ENCODE data around the gene LRRC26.

Gene LRRC26

DNA sequence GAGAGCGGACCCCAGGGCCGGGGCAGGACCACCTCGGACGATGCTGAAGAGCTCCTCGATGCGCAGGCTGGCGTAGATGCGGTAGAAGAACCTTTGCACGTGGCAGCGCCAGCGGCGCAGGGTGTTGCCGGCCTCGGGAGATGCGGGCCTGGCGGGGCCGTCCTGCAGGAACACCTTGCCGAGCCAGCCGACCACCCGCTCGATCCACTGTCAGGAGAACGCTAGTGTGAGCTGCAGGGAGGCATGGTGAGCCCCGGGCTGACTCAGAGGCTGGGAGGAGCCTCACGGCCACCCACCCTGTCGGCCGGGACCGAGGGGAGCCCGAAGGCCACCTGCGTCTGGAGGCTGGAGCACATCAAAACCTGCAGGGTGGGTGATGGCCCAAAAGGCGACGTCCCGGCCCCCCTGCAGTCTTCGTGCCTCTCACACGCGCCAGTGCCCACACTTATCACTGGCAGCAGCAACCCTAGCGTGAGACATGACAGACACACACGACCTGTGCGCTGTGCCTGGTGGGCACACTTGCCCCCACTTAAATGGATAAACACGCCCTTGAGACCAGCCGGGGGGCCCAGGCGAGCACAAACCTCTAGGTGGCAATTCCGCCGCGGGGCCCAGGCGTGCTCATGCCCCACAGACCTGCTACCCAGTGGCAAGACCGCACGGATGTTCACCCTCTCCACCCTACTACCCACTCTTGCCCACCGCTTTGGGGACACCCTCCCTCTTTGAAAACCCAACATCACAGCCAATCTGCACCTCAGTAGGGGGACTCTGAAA, 15.2 kb upstream of the LRRC26 start:
- FAIRE-seq, result no peak
- no peak for DNase-seq (ENCODE audit: insufficient read length, low spot score)

GRCh38 chr9:137183980-137184595, 14.2 kb upstream of the LRRC26 start:
- DNase-seq (ENCODE audit: insufficient read length, low spot score), result no peak

DNA sequence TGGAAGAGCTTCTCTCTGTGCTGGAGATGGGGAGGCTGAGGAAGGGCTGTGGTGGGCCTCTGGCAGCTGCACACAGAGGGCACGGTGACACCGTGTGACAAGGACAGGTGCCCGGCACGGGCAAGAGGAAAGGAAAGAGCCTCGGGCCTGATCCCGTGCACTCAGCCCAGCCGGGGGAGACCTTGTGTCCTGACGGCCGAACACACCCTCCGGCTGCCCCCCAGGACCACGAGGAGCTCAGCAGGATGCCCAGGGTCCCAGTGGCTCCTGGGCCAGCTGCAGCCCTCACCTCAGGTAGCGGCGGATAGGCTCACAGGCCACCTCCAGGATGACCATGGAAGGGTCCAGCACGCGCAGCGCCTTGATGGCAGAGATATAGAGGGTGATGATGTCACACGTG, 13.0 kb upstream of the LRRC26 start:
- no peak for DNase-seq (ENCODE audit: insufficient read length, low spot score)
- no peak for FAIRE-seq

More at GRCh38 chr9:137183980-137184595, 14.2 kb upstream of the LRRC26 start:
- FAIRE-seq, result no peak

DNA sequence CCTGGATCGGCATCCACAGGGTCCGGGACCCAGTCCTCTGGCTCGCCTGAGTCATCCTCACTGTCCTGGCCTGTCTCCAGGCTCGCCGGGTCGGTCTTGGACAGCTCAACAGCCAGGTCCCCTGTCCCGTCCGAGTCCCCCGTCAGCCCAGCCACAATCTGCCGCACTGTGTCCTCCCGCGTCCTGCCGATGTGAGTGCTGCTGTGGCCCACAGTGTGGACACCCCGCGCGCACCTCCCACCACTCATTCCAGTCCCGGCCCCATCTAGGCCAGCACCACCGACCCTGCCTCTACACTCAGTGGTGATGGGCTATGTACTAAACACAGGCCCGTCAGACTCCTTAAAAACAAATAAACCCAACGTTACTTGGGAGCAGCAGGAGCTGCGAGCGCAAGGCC, 11.8 kb upstream of the LRRC26 start:
- FAIRE-seq, result no peak

GRCh38 chr9:137180491-137180890, 10.6 kb upstream of the LRRC26 start:
- DNase-seq (ENCODE audit: insufficient read length, low spot score), result no peak
- no peak for FAIRE-seq

More for the DNA sequence above, 11.8 kb upstream of the LRRC26 start:
- DNase-seq (ENCODE audit: insufficient read length, low spot score), result no peak

DNA sequence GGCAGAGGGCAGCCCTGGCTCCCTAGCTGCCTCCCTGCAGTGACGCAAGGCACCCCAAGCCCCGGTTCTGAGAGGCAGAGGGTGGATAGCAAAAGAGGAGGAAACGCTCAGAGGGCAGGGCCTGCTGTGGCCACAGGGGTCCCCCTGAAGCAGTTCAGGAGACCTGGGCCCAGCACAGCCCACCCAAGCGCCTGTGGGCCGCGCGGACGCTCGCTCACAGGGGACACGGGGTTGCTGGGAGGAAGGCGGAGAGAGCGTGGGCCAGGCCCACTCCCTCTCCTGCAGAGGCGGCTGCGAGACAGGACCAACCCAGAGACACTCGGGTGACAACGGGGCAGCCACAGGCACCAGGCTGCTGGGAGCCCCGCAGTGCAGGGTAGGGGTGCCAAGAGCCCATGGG, 9.9 kb upstream of the LRRC26 start:
- DNase-seq (ENCODE audit: insufficient read length, low spot score) (no peak), FAIRE-seq (no peak)

DNA sequence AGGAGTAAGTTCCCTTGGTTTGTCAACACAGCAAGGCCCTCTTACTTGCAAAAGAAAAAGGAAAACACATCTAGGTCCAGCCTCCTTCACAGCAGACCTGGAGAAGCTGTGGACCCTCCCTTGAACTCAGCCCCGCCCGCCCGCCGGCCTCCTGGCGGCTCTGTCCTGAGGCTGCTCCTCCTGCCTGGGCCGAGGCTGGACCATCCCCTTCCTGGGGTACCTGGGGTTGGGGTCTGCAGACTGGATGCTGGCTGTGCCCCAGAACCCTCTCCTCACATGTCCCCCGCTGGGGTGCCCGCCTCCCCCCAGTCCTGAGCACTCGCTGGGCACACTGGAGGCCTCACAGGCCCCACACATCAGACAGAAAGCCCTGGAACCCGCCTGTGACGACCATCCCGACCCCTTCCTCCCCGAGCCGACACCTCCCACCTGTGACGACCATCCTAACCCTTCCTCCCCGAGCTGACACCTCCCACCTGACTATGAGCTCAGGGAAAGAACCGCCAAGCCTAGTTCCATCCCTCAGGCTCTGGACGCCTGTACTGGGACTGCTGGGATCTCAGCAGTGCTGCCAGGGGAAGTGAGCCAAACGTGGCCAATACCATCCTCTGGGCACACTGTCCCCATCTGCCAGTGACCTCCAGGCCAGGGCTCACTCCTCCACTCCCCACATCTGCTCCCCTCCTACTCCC, 9.2 kb upstream of the LRRC26 start:
- DNase-seq (ENCODE audit: insufficient read length, low spot score) (no peak), FAIRE-seq (no peak)

DNA sequence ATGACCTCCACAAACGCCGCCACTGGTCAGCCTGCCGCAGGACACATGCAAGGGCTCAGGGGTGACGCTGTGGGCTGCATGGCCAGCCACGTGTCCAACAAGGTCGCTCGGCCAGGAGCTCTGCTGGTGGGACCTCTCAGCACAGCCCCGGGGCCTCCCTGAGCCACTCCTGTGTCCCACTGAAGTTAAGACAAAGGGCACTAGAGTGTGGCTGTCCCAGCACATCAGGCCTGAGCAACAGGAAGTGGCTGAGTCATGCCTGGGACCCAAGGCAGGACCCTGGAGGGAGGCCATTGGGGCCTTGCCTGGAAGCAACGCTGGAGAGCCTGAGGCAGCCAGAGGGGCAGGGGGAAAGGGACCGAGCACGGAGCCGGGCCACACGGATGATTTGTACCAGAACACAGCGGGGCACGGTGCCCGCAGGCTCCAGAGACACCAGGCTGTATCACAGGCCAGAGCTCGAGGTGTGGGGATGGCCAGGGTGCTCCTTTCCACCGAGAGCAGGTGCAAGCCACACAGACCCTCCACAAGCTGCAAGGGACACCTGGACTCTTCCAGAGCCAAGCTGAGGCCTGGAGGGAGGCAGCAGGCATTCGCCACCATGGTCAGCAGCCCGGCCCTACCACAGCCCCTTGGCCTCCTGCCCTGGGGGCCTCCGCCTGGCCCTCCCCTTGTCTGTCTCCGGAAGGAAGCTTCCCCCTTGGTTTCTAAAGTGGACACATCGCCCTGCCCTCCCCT, 8.5 kb upstream of the LRRC26 start:
- FAIRE-seq (no peak), DNase-seq (ENCODE audit: insufficient read length, low spot score) (no peak)

GRCh38 chr9:137176302-137177182, 6.7 kb upstream of the LRRC26 start:
- FAIRE-seq (no peak), DNase-seq (ENCODE audit: insufficient read length, low spot score) (no peak)

DNA sequence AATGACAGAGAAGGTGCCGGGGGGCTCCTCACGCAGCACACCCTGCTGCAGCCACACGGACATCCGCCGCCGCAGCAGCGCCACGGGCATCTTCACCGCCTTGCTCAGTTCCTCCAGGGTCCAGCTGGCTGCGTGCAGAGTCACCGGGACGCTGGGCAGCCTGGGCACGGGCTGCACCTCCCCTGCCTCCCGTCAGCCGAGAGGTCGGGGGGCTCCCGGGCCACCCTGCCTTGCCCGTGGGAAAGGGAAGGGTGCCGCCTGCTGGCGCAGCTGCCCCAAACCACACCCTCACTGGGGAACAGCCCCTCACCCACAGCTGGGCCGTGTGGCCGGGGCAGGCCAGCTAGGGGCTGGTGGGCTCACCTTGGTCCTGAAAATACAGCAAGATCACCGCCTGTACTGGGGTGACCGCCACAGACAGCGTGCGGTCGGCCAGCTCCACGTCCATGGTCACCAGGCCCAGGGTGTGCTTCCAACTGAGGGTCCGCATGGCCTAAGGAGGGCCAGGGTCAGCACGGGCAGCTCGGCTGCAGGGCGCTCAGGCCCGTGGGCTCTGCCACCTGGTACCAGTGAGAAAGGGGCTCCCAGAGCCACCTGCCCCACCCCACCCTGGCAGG, 5.6 kb upstream of the LRRC26 start:
- FAIRE-seq (no peak), DNase-seq (ENCODE audit: insufficient read length, low spot score) (no peak)

DNA sequence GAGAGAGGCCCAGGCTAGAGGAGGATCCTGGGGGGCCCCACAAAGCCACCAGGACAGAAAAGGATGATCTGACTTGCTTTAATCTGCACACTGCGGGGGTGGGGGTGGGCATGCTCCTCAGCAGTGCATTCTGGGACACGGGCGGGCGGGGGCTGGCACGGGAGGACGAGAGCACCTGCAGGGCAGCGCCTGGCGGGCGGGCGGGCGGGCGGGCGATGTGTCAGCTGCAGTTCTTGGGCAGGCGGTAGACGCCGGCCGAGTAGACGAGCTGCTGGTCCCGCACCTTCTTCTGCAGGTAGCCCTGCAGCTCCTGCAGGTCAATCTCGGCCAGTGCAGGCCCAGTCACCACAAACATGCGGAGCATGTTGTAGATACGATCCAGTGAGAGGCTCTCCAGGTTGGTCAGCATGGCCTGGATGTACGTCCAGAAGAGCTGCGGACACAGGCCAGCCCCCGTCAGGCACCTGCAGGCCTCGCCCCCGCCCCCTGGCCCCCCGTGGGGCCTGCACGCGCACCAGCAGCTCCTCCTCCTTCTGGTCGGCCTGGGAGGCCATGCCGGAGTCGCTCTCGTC, 5.0 kb upstream of the LRRC26 start:
- FAIRE-seq (no peak), DNase-seq (ENCODE audit: insufficient read length, low spot score) (no peak)

DNA sequence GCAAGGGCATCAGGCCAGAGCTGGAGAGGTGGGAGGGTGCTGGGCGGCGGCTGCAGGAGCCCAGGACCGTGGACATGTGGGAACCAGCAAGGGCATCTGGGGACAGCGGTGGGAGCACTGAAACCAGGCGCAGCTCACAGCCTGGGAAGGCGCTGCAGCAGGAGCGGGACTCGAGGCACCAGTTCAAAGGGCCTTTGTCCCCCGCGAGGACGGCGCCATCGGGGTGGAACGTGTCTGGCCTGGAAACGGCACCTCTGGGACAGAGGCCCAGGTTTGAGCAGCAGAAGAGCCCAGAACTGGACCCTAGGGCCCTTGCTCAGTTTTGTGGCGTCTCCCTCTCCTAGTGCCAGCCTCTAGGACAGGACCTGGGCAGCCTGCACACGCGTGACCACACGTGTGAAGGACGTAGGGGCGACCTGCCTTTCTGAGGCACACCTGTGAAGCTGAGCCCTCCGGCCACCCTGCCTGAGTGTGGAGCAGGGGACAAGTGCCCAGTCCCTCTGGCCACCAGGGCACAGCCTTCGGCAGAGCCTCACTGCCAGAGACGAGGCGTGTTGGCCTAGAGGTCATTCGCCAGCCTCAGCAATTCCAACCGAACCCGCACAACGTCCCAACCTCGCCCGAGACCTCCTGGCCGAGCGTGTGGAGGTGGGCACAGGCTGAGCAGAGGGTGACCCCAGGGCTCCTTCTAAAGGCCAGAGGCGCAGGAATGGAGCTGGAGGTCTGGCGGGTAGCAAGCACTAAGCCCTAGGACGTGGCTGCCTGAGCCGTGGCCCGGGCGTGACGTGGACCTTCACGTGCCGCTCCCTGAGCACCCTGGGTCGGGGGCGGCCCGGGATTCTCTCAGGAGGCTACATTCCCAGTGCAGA, 4.2 kb upstream of the LRRC26 start:
- no peak for FAIRE-seq

GRCh38 chr9:137172901-137173795, 3.3 kb upstream of the LRRC26 start:
- FAIRE-seq (no peak), DNase-seq (ENCODE audit: insufficient read length, low spot score) (no peak)

More for the DNA sequence above, 4.2 kb upstream of the LRRC26 start:
- no peak for DNase-seq (ENCODE audit: insufficient read length, low spot score)

DNA sequence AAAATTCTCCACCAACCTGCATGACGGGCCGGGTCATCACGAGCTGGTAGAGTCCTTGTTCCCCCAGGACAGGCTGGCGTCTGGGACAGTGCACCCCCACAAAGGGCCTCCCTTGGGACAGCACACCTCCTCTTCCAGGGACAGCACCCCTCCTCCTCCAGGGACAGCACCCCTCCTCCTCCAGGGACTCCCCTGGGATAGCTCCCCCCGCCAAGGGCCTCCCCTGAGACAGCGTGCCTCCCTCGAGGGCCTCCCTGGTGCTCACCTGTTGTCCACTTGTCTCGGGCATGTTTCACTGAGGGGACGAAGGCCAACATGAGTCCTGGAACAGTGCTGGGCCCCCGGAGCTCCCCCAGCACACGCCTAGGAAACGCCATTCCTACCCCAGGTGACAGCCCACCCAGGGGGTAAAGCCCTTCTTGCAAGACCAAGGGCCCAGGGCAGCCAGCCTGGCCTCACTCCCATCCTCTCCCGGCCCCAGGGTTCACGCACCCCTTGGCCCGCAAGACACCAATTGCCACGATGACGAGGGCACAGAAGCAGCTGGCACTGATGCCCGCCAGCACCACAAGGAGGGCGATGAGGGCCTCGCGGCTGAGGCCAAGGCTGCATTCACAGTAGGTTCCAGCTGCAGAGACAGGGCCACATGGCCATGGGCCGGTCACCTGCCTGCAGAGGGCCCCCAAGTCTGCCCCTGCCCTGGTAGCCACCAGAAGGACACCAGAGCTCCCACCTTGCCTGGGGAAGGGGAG, 1.5 kb upstream of the LRRC26 start:
- FAIRE-seq, result no peak
- DNase-seq (ENCODE audit: insufficient read length, low spot score), result no peak

- FAIRE-seq (no peak), DNase-seq (ENCODE audit: insufficient read length, low spot score) (no peak)
These were observed 766 bp upstream of the LRRC26 start for GRCh38 chr9:137170486-137171148.

All from HTR-8/SVneo (cell line).